Mesothelial cell of epicardium (in vitro differentiated cells): ENCODE results near the gene KIRREL3. TPM values are rescaled to one million over a fixed set of nuclear protein-coding genes. Genes with fewer than 3 reads are reported as not detected.

Source experiments
- DNase-seq, 2 experiments: peaks; one replicate each; pipeline ENCODE4 v3.0.0; 2021; ENCODE audit warnings: low spot score in 2 of 2; ENCODE audit not compliant: unreplicated experiment in 2 of 2
- H3K27ac Mint-ChIP-seq: 2 replicates; pipeline ENCODE4 v1.8.0; 2021; ENCODE audit warnings: mixed read lengths
- H3K27me3 Mint-ChIP-seq: 2 replicates; pipeline ENCODE4 v1.8.0; 2021; ENCODE audit warnings: low read depth, mixed read lengths
- H3K36me3 Mint-ChIP-seq: 2 replicates; pipeline ENCODE4 v1.8.0; 2021; ENCODE audit warnings: mixed read lengths
- H3K4me1 Mint-ChIP-seq: 2 replicates; pipeline ENCODE4 v1.8.0; 2021; ENCODE audit warnings: mixed read lengths
- H3K4me3 Mint-ChIP-seq: 2 replicates; pipeline ENCODE4 v1.8.0; 2021; ENCODE audit warnings: mild to moderate bottlenecking, moderate library complexity, mixed read lengths
- H3K9me3 Mint-ChIP-seq: 2 replicates; pipeline ENCODE4 v1.8.0; 2021; ENCODE audit warnings: mixed read lengths
- total RNA-seq: library from RNA; stranded (reverse); gene quantifications from 3 replicates; pipeline ENCODE4 v1.2.1, GENCODE V29; 2021
- TF ChIP-seq, protein P1 (sequence below): fragments of 200-600 bp; sonication (generic); IDR thresholded peaks from one replicate; pipeline ENCODE4 v1.5.0; 2021; ENCODE audit warnings: antibody characterized with exemption; ENCODE audit not compliant: unreplicated experiment

The KIRREL3 gene
- total RNA-seq, 1 donor from 2014 or later: 0.31 TPM

GRCh38 chr11:127006311-127006710 is 5.7 kb upstream of the KIRREL3 start:
- Mint-ChIP-seq H3K4me3 (no peak overlapping the region), H3K27me3 (peaks cover 72% of the 10 kb centered on the region), H3K9me3 (no peaks in the 10 kb centered on the region), H3K4me1 (peaks cover 7% of the 10 kb centered on the region), H3K27ac (no peak overlapping the region), H3K36me3 (no peaks in the 10 kb centered on the region)
- no peak for DNase-seq
- TF ChIP-seq, protein P1, sequence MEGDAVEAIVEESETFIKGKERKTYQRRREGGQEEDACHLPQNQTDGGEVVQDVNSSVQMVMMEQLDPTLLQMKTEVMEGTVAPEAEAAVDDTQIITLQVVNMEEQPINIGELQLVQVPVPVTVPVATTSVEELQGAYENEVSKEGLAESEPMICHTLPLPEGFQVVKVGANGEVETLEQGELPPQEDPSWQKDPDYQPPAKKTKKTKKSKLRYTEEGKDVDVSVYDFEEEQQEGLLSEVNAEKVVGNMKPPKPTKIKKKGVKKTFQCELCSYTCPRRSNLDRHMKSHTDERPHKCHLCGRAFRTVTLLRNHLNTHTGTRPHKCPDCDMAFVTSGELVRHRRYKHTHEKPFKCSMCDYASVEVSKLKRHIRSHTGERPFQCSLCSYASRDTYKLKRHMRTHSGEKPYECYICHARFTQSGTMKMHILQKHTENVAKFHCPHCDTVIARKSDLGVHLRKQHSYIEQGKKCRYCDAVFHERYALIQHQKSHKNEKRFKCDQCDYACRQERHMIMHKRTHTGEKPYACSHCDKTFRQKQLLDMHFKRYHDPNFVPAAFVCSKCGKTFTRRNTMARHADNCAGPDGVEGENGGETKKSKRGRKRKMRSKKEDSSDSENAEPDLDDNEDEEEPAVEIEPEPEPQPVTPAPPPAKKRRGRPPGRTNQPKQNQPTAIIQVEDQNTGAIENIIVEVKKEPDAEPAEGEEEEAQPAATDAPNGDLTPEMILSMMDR: no peak

DNA sequence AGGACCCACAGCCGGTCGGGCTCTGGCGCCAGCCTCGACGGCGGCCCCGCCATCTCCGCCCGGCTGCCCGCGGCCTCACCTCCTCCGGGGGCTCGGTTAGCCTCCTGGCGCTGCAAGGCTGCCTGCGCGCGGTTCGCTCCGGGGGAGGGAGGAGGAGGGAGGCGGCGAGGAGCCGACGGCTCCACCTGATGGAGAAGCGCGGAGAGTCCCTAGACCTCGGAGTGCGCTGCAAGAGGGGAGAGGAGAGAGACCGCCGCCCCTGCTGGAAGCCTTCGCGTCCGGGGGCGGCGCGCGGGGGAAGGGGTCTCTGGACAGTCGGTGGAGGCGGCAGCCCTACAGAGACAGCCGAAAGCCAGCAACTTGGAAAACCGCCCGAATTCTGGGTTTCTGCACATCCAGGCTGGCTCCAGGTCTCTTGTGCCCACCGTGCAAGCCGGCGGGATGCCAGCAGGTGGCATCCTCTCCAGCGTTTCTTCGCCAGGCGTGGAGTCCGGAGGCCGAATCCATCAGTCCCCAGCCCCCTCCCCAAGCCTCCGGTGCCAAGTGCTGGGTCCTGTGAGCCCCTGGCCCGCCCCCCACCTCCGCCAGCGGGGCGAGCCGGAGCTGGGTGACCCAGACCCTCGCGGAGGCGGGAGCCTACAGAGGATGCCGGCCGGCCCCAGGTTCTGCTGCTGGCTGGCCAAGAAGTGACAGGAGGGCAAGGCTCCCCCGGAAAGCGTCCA is 2.9 kb upstream of the KIRREL3 start:
- Mint-ChIP-seq H3K27me3 (peaks cover 46% of the 10 kb centered on the region), H3K9me3 (no peaks in the 10 kb centered on the region), H3K4me3 (peak overlapping the region; percentile 40), H3K36me3 (no peaks in the 10 kb centered on the region), H3K27ac (no peak overlapping the region), H3K4me1 (peaks cover 7% of the 10 kb centered on the region)
- peak; percentile 39 to 77 for DNase-seq
- TF ChIP-seq, protein P1: peak; percentile 14

DNA sequence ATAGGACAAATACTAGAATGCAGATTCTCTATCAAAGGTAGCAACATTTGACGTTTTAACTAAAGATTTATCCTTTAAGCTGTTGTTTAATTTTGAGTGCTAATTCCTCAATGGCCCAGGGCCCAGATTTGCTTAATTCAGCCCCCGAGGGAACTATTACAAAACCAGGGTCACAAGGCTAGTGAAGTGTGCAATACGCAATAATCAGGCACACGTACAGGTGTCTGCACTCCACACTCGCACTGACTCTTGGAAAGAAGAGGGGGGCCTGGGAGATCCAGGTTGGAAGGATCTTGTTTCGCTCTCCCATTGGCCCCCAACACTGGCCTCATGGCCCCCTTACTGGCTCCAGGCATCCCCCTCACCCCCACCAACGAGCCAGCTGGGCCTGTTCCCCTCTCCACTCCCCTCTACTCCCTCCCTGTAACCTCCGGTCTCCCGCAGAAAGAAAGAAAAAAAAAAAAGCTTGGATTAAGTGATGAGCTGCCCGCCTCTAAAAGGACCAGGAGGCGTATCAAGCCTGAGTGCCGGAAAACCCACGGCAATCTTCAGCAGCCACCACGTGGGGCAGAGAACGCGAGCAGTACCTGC is 2.2 kb upstream of the KIRREL3 start:
- Mint-ChIP-seq H3K4me3 (peak overlapping the region; percentile 37), H3K4me1 (peaks cover 7% of the 10 kb centered on the region), H3K27ac (no peak overlapping the region), H3K36me3 (no peaks in the 10 kb centered on the region), H3K27me3 (peaks cover 41% of the 10 kb centered on the region), H3K9me3 (no peaks in the 10 kb centered on the region)
- no peak for DNase-seq
- TF ChIP-seq, protein P1: no peak

DNA sequence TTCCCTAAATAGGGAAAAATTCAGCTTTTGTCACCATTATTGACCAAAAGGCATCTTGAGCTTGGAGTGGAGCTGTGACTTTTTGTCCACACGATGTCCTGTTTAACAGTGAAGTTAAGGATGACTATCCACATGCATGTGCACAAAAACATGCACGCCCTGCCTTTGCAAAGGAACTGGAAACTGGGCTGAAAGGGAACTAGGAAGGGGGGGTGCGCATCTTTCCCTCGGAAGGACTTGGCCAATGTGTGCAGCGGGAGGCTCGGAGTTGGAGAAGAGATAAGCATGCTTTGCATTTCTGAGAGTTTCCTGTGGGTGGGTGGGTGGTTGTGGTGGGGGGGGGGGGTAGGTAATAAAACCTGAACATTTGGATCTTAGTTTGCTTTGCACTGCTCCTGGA is 411 bp upstream of the KIRREL3 start:
- H3K27me3 Mint-ChIP-seq: peaks cover 26% of the 10 kb centered on the region
- no peak for DNase-seq
- peaks cover 7% of the 10 kb centered on the region for H3K4me1 Mint-ChIP-seq
- no peaks in the 10 kb centered on the region for H3K36me3 Mint-ChIP-seq
- no peaks in the 10 kb centered on the region for H3K9me3 Mint-ChIP-seq
- no peak overlapping the region for H3K27ac Mint-ChIP-seq
- H3K4me3 Mint-ChIP-seq: no peak overlapping the region
- TF ChIP-seq, protein P1: no peak

- Mint-ChIP-seq H3K4me3 (no peak overlapping the region), H3K27ac (no peak overlapping the region), H3K4me1 (peaks cover 7% of the 10 kb centered on the region), H3K27me3 (peaks cover 10% of the 10 kb centered on the region), H3K9me3 (no peaks in the 10 kb centered on the region), H3K36me3 (no peaks in the 10 kb centered on the region)
- no peak for DNase-seq
- TF ChIP-seq, protein P1: no peak
Measured at GRCh38 chr11:126999366-126999765, 1.2 kb downstream of the KIRREL3 start.
